Panc1 (cell line): ENCODE results near the gene FRMD4A. TPM values are rescaled to one million over a fixed set of nuclear protein-coding genes. Genes with fewer than 3 reads are reported as not detected.

Source experiments
- ATAC-seq: fragments of 200-7000 bp; cut with Tn5 transposase; 2 replicates; pipeline ENCODE4 v1.9.1; 2020; ENCODE audit warnings: mild to moderate bottlenecking, moderate library complexity
- BruUV-seq: library from RNA; stranded (reverse); fragments of 400-500 nt; replicated peaks from 2 replicates; lab custom pipeline; 2021; lab: Mats Ljungman, UMichigan
- CTCF ChIA-PET: fragments of 300-600 bp; sonication (Branson Sonifier 250); formaldehyde crosslinking; loops from one replicate; lab custom pipeline; 2022; ENCODE audit warnings: antibody characterized with exemption; lab: Charles Lee
- POLR2A ChIA-PET: fragments of 300-600 bp; sonication (Branson Sonifier 250); formaldehyde crosslinking; loops from one replicate; lab custom pipeline; 2022; ENCODE audit warnings: antibody characterized with exemption; lab: Charles Lee
- DNase-seq: peaks from one replicate; pipeline ENCODE4 v3.0.0-alpha.2; 2010; ENCODE audit warnings: low read depth, low spot score
- H3K27ac ChIP-seq: 2 replicates; pipeline ENCODE4 v1.5.1; 2011; ENCODE audit warnings: mild to moderate bottlenecking, low read length, inconsistent platforms
- H3K27me3 ChIP-seq: fragments of 200-500 bp; sonication (Bioruptor generic); 2 replicates; pipeline ENCODE4 v1.6.0; 2014; ENCODE audit warnings: low read length, inconsistent platforms; ENCODE audit not compliant: control insufficient read depth, insufficient read depth
- H3K36me3 ChIP-seq: fragments of 200-500 bp; sonication (Bioruptor generic); 2 replicates; pipeline ENCODE4 v1.5.1; 2014; ENCODE audit warnings: inconsistent platforms, mild to moderate bottlenecking, low read length, moderate library complexity; ENCODE audit not compliant: control insufficient read depth, insufficient read depth
- H3K4me1 ChIP-seq: 2 replicates; pipeline ENCODE4 v1.5.1; 2011; ENCODE audit warnings: inconsistent platforms, mild to moderate bottlenecking, low read length, moderate library complexity; ENCODE audit not compliant: control insufficient read depth, insufficient read depth
- H3K4me3 ChIP-seq, 2 experiments: 2 replicates each; pipeline ENCODE4 v1.5.1; 2011 to 2012; ENCODE audit warnings: low read depth in 2 of 2, low read length in 2 of 2, mild to moderate bottlenecking in 2 of 2, inconsistent platforms in 1 of 2, moderate library complexity in 1 of 2
- H3K9me3 ChIP-seq: fragments of 200-500 bp; sonication (Bioruptor generic); 2 replicates; pipeline ENCODE4 v1.5.1; 2014; ENCODE audit warnings: low read depth, mild to moderate bottlenecking, inconsistent platforms, low read length, moderate library complexity; ENCODE audit not compliant: control insufficient read depth, insufficient read depth
- POLR2AphosphoS5 ChIP-seq: IDR thresholded peaks from 2 replicates; pipeline ENCODE4 v1.6.1; 2012; ENCODE audit warnings: mild to moderate bottlenecking, low read depth, low read length, moderate library complexity
- SIN3A ChIP-seq: IDR thresholded peaks from 2 replicates; pipeline ENCODE4 v1.6.1; 2012; ENCODE audit warnings: low read depth, mild to moderate bottlenecking, low read length, moderate library complexity, borderline replicate concordance; ENCODE audit not compliant: insufficient read depth
- TCF7L2 ChIP-seq: IDR thresholded peaks from 2 replicates; pipeline ENCODE4 v1.6.1; 2011; ENCODE audit warnings: mild to moderate bottlenecking, low read depth, low read length, inconsistent platforms
- in situ Hi-C: cut with HindIII; loops from 2 replicates; pipeline ENCODE4 v1.10.0; 2016; ENCODE audit warnings: low sequenced_read_pairs, low pct_unique_long_range_greater_than_20kb
- intact Hi-C: fragments of 100-400 bp; cut with micrococcal nuclease; formaldehyde crosslinking; loops from one replicate; pipeline ENCODE4 v1.10.0; 2022; ENCODE audit not compliant: unreplicated experiment
- total RNA-seq: library from RNA; stranded (reverse); gene quantifications from one replicate; pipeline ENCODE4 v1.2.1, GENCODE V29; 2021; ENCODE audit not compliant: unreplicated experiment
- TF ChIP-seq, protein P1 (sequence below), 2 experiments: IDR thresholded peaks; 2 replicates each; pipeline ENCODE4 v1.6.1; 2011 to 2012; ENCODE audit warnings: low read depth in 2 of 2, control low read depth in 1 of 2, low read length in 1 of 2, mild to moderate bottlenecking in 1 of 2, moderate library complexity in 1 of 2; ENCODE audit not compliant: insufficient read depth in 1 of 2
- TF ChIP-seq, protein P2 (sequence below): fragments of 450-650 bp; IDR thresholded peaks from 2 replicates; pipeline ENCODE4 v1.5.1; 2017; ENCODE audit warnings: mild to moderate bottlenecking

FRMD4A gene
- total RNA-seq, 1 experiment from 2014 or later, result 7.1 TPM

DNA sequence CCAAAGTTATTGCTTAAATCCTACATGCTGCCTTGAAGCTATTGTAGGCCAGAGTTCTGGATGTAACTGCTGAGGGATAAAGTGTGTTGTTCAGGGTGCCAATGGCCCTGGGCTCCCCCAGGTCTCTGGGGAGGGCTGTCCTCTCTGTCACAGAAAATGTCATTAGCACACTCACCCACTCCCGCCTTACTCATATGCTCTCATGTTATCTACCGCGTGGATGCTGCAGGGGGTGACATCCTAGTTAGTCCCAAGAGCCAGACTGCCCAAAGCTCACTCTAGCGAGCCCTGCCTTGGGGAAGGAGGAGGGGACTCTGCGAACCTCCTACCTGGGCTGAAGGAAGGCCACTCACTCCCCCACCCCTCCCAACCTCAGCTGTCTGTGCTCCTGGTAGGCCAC is 122.5 kb downstream of the FRMD4A start:
- in situ Hi-C loops (no loop called here), intact Hi-C loops (no loop called here)
- BruUV-seq, result no TSS peak
- ChIA-PET CTCF (no interaction called here), POLR2A (no interaction called here)
- Histone ChIP-seq H3K4me3 (no peak overlapping the region), H3K9me3 (no peaks in the 10 kb centered on the region), H3K36me3 (no peaks in the 10 kb centered on the region), H3K27me3 (no peaks in the 10 kb centered on the region), H3K4me1 (no peaks in the 10 kb centered on the region), H3K27ac (no peak overlapping the region)
- TF ChIP-seq TCF7L2 (no peak), POLR2AphosphoS5 (no peak), SIN3A (no peak)
- TF ChIP-seq, protein P1, sequence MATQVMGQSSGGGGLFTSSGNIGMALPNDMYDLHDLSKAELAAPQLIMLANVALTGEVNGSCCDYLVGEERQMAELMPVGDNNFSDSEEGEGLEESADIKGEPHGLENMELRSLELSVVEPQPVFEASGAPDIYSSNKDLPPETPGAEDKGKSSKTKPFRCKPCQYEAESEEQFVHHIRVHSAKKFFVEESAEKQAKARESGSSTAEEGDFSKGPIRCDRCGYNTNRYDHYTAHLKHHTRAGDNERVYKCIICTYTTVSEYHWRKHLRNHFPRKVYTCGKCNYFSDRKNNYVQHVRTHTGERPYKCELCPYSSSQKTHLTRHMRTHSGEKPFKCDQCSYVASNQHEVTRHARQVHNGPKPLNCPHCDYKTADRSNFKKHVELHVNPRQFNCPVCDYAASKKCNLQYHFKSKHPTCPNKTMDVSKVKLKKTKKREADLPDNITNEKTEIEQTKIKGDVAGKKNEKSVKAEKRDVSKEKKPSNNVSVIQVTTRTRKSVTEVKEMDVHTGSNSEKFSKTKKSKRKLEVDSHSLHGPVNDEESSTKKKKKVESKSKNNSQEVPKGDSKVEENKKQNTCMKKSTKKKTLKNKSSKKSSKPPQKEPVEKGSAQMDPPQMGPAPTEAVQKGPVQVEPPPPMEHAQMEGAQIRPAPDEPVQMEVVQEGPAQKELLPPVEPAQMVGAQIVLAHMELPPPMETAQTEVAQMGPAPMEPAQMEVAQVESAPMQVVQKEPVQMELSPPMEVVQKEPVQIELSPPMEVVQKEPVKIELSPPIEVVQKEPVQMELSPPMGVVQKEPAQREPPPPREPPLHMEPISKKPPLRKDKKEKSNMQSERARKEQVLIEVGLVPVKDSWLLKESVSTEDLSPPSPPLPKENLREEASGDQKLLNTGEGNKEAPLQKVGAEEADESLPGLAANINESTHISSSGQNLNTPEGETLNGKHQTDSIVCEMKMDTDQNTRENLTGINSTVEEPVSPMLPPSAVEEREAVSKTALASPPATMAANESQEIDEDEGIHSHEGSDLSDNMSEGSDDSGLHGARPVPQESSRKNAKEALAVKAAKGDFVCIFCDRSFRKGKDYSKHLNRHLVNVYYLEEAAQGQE (IDR thresholded peaks at IDR 0.05; ENCODE audit: insufficient read depth in 1 of 2, low read depth in 2 of 2, low read length in 1 of 2), result no peak
- TF ChIP-seq, protein P2, sequence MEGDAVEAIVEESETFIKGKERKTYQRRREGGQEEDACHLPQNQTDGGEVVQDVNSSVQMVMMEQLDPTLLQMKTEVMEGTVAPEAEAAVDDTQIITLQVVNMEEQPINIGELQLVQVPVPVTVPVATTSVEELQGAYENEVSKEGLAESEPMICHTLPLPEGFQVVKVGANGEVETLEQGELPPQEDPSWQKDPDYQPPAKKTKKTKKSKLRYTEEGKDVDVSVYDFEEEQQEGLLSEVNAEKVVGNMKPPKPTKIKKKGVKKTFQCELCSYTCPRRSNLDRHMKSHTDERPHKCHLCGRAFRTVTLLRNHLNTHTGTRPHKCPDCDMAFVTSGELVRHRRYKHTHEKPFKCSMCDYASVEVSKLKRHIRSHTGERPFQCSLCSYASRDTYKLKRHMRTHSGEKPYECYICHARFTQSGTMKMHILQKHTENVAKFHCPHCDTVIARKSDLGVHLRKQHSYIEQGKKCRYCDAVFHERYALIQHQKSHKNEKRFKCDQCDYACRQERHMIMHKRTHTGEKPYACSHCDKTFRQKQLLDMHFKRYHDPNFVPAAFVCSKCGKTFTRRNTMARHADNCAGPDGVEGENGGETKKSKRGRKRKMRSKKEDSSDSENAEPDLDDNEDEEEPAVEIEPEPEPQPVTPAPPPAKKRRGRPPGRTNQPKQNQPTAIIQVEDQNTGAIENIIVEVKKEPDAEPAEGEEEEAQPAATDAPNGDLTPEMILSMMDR, result no peak
- no peak for ATAC-seq
- DNase-seq, result no peak

DNA sequence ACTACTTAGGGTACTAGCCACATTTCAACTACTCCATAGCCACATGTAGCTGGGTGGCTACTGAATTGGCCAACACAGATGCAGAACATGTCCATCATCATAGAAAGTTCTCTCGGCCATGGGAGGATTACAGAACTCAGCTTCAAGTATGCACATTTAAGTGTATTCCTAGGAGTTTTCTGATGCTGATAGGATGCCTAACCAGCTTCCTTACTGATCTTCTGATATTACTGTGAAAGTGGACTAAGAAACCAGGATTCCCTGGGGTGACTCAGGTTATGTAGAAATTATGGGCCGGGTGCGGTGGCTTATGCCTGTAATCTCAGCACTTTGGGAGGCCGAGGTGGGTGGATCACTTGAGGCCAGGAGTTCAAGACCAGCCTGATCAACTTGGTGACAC is 125.5 kb downstream of the FRMD4A start:
- CTCF ChIA-PET, result no interaction called here
- Histone ChIP-seq H3K36me3 (no peaks in the 10 kb centered on the region), H3K9me3 (no peaks in the 10 kb centered on the region), H3K27me3 (no peaks in the 10 kb centered on the region), H3K4me1 (no peaks in the 10 kb centered on the region), H3K4me3 (no peak overlapping the region), H3K27ac (no peak overlapping the region)
- in situ Hi-C loops, result no loop called here
- TF ChIP-seq, protein P1 (IDR thresholded peaks at IDR 0.05; ENCODE audit: insufficient read depth in 1 of 2, low read depth in 2 of 2, low read length in 1 of 2), result no peak
- no peak for TF ChIP-seq TCF7L2
- TF ChIP-seq, protein P2, result no peak
- no peak for TF ChIP-seq POLR2AphosphoS5
- TF ChIP-seq SIN3A, result no peak
- ATAC-seq (no peak), DNase-seq (no peak)
- intact Hi-C loops, result no loop called here
- POLR2A ChIA-PET, result no interaction called here
- no TSS peak for BruUV-seq
